Stimulated activated CD4-positive, alpha-beta T cell treated with anti-CD3 and anti-CD28 coated beads, Interleukin-1b, Interleukin-23, amount 100 ng/mL, for 24 hours (primary cell): ENCODE results near the gene CTSL.

ENCODE experiments used
- DNase-seq, 4 experiments: peaks; one replicate each; pipeline ENCODE4 v3.0.0-alpha.2; 2020; ENCODE audit warnings: low read depth in 4 of 4, low spot score in 1 of 4

Gene CTSL

GRCh38 chr9:87725900-87726709 is at the start of gene CTSL:
TSS of gene CTSL (plus strand) at chr9:87726119. CDS start at chr9:87727604, 1,485 bp downstream.
- peak in 3 of 4 experiments; percentile 34 to 57 (median 51) for DNase-seq

GRCh38 chr9:87676976-87677775 is 48.7 kb upstream of the CTSL start:
- no peak for DNase-seq

- DNase-seq, result no peak
Measured at GRCh38 chr9:87677776-87678587, 47.9 kb upstream of the CTSL start.

- DNase-seq, result peak in 2 of 4 experiments; percentile 10 to 12
Measured at GRCh38 chr9:87678650-87679355, 47.1 kb upstream of the CTSL start.

GRCh38 chr9:87681271-87682061 is 44.5 kb upstream of the CTSL start:
- DNase-seq, result no peak

DNA sequence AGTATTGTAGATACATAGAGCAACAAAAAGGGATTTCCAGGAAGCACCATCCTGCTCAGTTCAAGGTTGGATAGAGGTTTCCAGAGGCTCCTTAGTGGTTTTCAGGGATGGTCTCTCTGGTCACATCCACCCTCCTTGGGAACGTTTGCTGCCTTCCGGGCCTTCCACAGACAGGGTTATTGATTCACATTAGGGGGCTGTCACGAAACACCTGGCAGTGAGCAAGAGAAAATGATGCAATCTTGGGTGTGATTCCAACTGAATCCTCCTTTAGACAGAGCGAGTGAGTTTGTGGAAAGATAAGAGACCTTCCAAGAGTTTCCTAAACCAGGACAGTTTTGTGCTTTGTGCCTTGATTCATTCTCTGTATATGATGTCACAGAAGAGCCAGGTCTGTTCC is 43.8 kb upstream of the CTSL start:
- DNase-seq, result no peak

- DNase-seq, result no peak
Measured at GRCh38 chr9:87682618-87683017, 43.3 kb upstream of the CTSL start.

GRCh38 chr9:87683751-87684626 is 41.9 kb upstream of the CTSL start:
- no peak for DNase-seq

GRCh38 chr9:87684627-87685219 is 41.2 kb upstream of the CTSL start:
- no peak for DNase-seq

DNA sequence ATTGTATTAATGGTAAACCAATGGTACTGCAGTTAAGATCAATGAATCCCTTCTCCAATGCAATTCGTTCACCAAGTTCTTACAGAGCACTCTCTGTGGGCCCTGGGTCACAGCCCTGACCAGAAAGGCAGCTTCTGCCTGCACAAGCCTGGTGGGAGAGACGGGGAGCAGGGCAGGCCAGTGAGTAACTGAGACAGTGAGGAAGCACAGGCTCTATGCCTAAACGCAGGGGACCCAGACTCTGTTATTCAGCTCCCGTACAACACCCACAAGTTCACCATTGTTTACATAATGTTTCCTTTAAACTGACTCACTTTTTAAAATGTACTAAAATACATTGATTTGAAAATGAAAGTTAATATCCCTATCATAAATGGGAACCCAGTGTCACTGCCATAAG is 40.5 kb upstream of the CTSL start:
- DNase-seq, result no peak

GRCh38 chr9:87685871-87686519 is 39.9 kb upstream of the CTSL start:
- no peak for DNase-seq

- DNase-seq, result no peak
Measured at GRCh38 chr9:87686520-87687090, 39.3 kb upstream of the CTSL start.

DNA sequence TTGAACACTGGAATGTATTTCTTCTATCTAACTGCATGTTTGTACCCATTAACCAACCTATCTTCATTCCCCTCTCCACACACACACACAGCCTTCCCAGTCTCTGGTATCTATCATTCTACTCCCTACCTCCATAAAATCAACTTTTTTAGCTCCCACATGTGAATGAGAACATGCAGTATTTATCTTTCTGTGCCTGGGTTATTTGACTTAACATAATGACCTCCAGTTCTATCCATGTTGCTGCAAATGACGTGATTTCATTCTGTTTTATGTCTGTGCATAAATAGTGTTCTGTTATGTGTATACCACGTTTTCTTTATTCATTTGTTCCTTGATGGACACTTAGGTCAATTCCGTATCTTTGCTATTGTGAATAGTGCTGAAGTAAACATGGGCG is 38.7 kb upstream of the CTSL start:
- no peak for DNase-seq

GRCh38 chr9:87694236-87694755 is 31.6 kb upstream of the CTSL start:
- no peak for DNase-seq

DNA sequence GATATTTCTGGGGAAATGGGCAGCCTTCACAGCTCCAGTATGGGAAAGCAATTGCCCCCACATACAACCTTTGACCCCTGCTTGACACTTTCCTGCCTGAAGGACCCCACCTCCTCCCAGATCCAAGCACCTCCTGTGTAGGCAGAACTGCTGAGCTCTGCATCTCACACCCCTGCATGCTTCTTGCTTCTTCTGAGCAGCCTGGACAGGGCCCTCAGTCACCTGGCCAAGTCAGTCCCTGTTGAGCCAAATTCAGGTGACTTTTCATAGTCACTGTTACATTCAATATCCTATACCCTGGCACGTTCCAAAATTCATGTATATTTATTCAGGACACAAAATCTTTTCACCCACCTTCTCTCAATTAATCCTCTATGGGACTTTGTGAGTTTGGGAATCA is 30.4 kb upstream of the CTSL start:
- DNase-seq, result no peak

GRCh38 chr9:87696641-87697040 is 29.3 kb upstream of the CTSL start:
- DNase-seq, result no peak

- no peak for DNase-seq
Measured at GRCh38 chr9:87698069-87698809, 27.7 kb upstream of the CTSL start.
